Choroid plexus epithelial cell (primary cell): ENCODE results near the gene AKNA.
A peak's percentile ranks its signal among the peaks of the same experiment; 100 is the strongest.
"Not testable (repeated sequence)": the region's sequence is repeated elsewhere in the genome, so short reads cannot be mapped to it uniquely, and the experiment has no call there.

Experiments used
- DNase-seq: peaks from one replicate; pipeline ENCODE4 v3.0.0-alpha.2; 2010; ENCODE audit warnings: low read depth
- H3K4me3 ChIP-seq: 2 replicates; pipeline ENCODE4 v1.5.1; 2011; ENCODE audit warnings: low read depth, mild to moderate bottlenecking, control low read depth, low read length, moderate library complexity
- TF ChIP-seq, protein P1 (sequence below): conservative IDR thresholded peaks from 2 replicates; pipeline ENCODE4 v1.5.1; 2011; ENCODE audit warnings: low read depth, mild to moderate bottlenecking, control low read depth, inconsistent platforms, low read length, moderate library complexity

The AKNA gene

DNA sequence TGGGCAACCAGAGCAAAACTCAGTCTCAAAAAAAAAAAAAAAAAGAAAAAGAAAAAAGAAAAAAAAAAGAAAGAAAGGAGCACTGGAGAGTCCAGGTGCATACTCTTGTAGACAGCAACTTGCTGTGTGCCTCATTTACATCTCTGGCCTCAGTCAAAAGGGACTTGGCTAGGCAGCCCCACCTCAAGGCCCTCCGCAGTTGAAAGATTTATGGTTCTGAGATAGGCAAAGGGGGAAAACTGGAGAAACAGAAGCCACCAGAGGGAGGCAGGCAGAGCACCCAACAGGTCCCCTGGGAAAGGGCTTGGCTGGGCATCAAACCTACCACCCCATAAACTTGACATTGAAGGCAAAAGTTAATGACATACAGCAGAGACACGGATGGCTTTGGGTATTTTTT, 52.0 kb downstream of the AKNA start:
- no peak overlapping the region for H3K4me3 ChIP-seq
- no peak for DNase-seq
- TF ChIP-seq, protein P1, sequence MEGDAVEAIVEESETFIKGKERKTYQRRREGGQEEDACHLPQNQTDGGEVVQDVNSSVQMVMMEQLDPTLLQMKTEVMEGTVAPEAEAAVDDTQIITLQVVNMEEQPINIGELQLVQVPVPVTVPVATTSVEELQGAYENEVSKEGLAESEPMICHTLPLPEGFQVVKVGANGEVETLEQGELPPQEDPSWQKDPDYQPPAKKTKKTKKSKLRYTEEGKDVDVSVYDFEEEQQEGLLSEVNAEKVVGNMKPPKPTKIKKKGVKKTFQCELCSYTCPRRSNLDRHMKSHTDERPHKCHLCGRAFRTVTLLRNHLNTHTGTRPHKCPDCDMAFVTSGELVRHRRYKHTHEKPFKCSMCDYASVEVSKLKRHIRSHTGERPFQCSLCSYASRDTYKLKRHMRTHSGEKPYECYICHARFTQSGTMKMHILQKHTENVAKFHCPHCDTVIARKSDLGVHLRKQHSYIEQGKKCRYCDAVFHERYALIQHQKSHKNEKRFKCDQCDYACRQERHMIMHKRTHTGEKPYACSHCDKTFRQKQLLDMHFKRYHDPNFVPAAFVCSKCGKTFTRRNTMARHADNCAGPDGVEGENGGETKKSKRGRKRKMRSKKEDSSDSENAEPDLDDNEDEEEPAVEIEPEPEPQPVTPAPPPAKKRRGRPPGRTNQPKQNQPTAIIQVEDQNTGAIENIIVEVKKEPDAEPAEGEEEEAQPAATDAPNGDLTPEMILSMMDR, result no peak

DNA sequence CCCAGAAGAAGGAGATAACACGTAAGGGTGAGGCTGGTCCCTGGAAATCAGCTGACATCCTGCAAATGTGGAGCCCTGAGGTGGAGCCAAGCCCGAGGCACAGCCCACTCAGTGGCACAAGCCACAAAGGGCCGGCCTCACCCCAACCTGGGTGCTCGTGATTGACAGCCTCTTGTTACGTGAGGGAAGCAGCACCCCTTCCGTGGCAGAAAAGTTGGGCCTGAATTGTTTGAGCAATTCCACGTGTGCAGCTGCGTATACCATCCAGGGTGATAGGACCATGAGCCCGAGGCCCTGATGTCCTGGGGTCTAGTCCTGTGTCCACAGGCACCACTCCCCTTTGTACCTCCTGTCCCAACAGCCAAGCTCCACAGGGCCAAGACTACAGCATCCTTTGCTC, 53.3 kb downstream of the AKNA start:
- H3K4me3 ChIP-seq, result no peak overlapping the region
- DNase-seq, result no peak

DNA sequence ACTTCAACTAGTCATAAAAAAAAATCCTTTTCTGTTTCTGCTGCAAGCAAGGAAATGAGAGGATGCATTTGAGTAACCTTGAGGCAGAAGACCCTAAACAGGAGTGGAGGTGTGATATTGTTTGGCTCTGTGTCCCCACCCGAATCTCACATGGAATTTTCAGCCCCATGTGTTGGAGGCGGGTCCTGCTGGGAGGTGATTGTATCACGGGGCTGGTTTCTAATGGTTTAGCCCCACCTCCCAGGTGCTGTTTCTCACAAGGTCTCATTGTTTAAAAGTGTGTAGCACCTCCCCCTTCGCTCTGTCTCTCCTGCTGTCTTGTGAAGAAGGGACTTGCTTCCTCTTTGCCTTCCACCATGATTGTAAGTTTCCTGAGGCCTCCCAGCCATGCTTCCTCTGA, 54.1 kb downstream of the AKNA start:
- H3K4me3 ChIP-seq, DNase-seq: not testable (repeated sequence)

More for the DNA sequence above, 53.3 kb downstream of the AKNA start:
- TF ChIP-seq, protein P1, result no peak

DNA sequence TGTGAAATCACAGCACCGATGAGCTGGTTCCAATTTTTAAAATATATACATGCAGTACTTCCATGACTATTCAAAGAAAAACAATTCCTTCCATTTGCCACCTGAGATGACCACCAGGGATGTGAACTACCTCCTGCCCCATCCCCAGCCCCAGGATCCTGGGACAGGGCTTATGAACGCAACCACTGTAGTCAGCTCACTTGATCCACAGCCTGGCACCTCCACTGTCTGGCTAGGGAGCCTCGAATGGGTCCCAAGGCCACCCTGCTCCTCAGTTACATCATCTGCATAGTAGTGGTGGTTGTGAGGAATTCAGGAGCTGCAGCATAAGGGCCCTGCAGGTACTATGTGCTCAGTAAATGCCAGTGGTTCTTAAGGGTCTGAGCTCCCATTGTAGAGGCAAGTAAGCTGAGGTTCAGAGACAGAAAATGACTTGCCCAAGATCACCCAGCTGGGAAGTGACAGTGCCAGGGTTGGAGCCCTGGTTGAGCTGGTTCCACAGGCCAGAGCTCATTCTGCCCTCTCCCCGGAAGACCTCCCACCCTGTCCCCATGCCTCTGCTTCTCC, 55.2 kb downstream of the AKNA start:
- not testable (repeated sequence) for H3K4me3 ChIP-seq, DNase-seq

DNA sequence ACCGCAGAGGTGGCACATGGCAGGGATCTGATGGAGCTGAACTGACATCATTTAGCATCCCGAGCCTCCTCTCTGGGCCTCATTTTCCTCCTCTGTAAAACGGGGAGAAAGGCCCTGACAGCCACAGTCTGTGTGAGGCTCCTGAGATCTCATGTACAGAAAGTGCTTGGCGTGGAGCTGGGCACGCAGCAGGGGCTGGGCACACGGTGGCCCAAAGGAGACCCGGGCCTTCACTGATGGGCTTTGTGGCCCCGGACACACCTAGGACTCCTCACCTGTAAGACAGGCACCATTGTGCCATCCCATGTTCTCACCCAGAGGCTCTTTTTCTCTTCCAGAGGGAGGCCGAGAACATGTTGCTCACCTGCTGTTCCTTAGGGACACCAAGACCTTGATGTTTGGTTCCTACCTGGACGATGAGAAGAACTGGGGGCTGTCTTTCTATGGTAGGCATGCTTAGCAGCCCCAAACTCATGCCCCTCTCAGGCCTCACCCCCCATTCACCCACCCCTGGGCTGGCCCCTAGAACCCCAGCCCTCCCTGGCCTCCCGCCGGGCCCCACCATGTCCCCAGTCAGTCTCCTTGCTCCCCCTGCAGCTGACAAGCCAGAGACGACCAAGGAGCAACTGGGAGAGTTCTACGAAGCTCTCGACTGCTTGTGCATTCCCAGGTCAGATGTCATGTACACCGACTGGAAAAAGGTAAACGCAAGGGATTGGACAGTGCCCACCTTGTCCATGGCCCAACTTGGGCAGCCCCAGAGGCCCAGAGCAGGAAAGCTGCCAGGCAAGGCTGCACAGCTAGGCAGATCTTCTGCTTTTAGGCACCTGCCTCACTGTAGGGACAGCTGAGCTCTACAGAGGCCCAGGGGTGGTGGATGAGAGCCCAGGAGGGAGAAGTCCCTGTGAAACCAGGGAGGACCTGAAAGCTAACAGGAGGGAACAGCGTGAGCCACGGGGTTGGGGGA, 56.3 kb downstream of the AKNA start:
- H3K4me3 ChIP-seq, DNase-seq: not testable (repeated sequence)

DNA sequence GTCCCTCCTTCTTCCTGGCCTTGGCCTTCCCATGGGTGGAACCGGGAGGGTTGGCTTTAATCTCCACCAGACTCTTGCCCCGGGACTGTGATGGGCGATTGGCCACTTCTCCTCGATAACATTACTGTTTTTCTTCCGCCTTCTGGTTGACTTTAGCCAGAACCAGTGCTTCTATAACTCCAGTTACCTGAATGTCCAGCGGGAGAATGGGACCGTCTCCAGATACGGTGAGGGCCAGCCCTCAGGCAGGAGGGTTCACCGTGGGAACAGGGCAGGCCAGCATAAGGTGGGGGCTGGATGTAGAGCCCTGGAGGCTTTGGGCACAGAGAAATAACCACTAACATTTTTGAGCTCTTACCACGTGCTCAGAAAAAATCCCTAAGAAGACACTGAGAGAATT, 57.1 kb downstream of the AKNA start:
- DNase-seq, result no peak
- no peak overlapping the region for H3K4me3 ChIP-seq
- TF ChIP-seq, protein P1, result no peak

DNA sequence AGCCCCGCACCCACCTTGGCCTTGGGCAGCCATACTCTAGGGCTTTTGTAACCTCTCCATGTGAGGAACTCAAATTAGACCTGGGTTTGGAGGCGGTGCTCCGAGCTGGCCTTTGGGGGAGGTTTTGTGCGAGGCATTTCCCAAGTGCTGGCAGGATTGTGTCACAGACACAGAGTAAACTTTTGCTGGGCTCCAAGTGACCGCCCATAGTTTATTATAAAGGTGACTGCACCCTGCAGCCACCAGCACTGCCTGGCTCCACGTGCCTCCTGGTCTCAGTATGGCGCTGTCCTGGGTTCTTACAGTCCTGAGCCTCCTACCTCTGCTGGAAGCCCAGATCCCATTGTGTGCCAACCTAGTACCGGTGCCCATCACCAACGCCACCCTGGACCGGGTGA, 58.2 kb downstream of the AKNA start, which contains the start of gene ORM2:
Gene ORM2 (plus strand): TSS at position 245 of the 398 bp plus-strand sequence. CDS start 36 bp downstream, at position 281.
- not testable (repeated sequence) for H3K4me3 ChIP-seq, DNase-seq

DNA sequence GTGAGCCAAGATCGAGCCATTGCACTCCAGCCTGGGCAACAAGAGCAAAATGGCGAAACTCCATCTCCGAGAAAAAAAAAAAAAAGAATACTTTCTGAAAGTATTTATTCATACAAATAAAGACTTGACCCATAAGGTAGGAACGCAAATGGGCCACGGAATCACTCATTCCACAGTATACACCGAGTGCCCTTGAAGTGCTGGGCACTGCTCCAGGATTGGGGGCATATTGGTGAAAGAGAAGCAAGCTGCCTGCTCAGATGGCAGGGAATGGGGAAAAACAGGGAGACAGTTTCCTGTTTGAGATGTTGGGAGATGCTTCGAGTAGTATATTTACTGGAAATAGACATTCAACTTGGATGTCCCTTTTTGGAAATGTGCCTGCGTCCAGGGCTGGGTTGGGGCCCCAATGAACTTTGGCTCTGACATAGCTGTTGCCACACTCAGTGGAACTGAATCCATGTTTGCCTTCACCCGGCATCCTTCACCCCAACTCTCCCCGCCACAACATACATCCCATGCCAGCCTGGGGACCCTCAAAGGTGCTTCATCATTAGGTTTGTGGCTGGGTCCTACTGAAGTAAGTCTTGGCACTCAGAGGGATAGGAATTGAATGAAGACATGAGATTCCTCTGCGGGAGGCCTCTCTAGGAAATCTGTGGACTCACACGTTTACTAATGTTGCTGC, 58.7 kb downstream of the AKNA start:
- DNase-seq, H3K4me3 ChIP-seq: not testable (repeated sequence)

DNA sequence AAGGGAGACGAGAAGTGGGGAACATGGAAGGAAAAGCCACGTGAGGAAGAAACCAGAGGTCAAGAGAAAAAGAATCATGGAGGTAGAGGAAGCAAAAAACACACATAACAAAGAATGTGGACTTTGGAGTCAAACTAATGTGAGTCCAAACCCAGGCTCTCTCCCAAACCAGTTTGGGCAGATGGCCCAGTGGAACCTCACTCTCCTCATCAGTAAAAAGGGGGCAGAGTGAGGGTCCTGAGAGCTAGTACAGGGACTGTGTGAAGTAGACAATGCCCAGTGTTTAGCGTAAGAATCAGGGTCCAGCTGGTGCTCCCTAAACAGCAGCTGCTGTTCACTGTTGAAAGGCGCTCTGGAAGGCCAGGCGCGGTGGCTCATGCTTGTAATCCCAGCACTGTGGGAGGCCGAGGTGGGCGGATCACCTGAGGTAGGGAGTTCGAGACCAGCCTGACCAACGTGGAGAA, 59.4 kb downstream of the AKNA start:
- DNase-seq, H3K4me3 ChIP-seq: not testable (repeated sequence)

DNA sequence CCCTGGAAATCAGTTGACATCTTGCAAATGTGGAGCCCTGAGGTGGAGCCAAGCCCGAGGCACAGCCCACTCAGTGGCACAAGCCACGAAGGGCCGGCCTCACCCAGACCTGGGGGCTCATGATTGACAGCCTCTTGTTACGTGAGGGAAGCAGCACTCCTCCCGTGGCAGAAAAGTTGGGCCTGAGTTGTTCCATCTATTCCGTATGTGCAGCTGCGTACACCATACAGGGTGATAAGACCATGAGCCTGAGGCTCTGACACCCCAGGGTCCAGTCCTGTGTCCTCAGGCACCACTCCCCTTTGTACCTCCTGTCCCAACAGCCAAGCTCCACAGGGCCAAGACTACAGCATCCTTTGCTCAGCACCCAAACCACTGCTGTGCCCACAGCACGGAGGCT, 60.0 kb downstream of the AKNA start:
- H3K4me3 ChIP-seq, result no peak overlapping the region
- no peak for DNase-seq
- TF ChIP-seq, protein P1, result no peak

DNA sequence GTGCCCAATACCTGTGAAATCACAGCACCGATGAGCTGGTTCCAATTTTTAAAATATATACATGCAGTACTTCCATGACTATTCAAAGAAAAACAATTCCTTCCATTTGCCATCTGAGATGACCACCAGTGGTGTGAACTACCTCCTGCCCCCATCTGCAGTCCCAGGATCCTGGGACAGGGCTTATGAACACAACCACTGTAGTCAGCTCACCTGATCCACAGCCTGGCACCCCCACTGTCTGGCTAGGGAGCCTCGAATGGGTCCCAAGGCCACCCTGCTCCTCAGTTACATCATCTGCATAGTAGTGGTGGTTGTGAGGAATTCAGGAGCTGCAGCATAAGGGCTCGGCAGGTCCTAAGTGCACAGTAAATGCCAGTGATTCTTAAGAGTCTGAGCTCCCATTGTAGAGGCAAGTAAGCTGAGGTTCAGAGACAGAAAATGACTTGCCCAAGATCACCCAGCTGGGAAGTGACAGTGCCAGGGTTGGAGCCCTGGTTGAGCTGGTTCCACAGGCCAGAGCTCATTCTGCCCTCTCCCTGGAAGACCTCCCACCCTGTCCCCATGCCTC, 62.0 kb downstream of the AKNA start:
- not testable (repeated sequence) for H3K4me3 ChIP-seq
- peak; percentile 21 for DNase-seq

DNA sequence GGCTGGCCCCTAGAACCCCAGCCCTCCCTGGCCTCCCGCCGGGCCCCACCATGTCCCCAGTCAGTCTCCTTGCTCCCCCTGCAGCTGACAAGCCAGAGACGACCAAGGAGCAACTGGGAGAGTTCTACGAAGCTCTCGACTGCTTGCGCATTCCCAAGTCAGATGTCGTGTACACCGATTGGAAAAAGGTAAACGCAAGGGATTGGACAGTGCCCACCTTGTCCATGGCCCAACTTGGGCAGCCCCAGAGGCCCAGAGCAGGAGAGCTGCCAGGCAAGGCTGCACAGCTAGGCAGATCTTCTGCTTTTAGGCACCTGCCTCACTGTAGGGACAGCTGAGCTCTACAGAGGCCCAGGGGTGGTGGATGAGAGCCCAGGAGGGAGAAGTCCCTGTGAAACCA, 62.8 kb downstream of the AKNA start:
- DNase-seq, H3K4me3 ChIP-seq: not testable (repeated sequence)
